ENCODE measurements around the gene DOCK3.

The DOCK3 gene

GRCh38 chr3:50652709-50653108 lies 22.0 kb upstream of the DOCK3 start:
- TF ChIP-seq ESRRG (CRISPR knock-in tag; IDR thresholded peaks at IDR 0.05), result no peak
- TF ChIP-seq ZNF8 (CRISPR knock-in tag; IDR thresholded peaks at IDR 0.05), result no peak
- TF ChIP-seq ZFP30 (CRISPR knock-in tag; IDR thresholded peaks at IDR 0.05), result no peak
- no peak for TF ChIP-seq ZNF70 (CRISPR knock-in tag; IDR thresholded peaks at IDR 0.05)
- no peak for TF ChIP-seq ZFP3 (CRISPR knock-in tag; IDR thresholded peaks at IDR 0.05)
- TF ChIP-seq SNAI2 (CRISPR knock-in tag; IDR thresholded peaks at IDR 0.05), result no peak
- TF ChIP-seq ISL1 (CRISPR knock-in tag; IDR thresholded peaks at IDR 0.05), result no peak
- TF ChIP-seq OSR1 (CRISPR knock-in tag; IDR thresholded peaks at IDR 0.05), result no peak
- no peak for TF ChIP-seq TSHZ2 (CRISPR knock-in tag; IDR thresholded peaks at IDR 0.05)
- no peak for TF ChIP-seq TOX (CRISPR knock-in tag; IDR thresholded peaks at IDR 0.05; ENCODE audit: borderline replicate concordance)
- no peak for TF ChIP-seq TCF4 (CRISPR knock-in tag; IDR thresholded peaks at IDR 0.05; ENCODE audit: borderline replicate concordance)
- ATAC-seq, result peak; percentile 60

GRCh38 chr3:50653937-50654595 lies 20.7 kb upstream of the DOCK3 start:
- ATAC-seq, result no peak
- TF ChIP-seq PPARA (CRISPR knock-in tag; IDR thresholded peaks at IDR 0.05; ENCODE audit: borderline replicate concordance) (no peak), CSDC2 (CRISPR knock-in tag; IDR thresholded peaks at IDR 0.05) (no peak), ZC3H10 (CRISPR knock-in tag; IDR thresholded peaks at IDR 0.05) (no peak), ZNF70 (CRISPR knock-in tag; IDR thresholded peaks at IDR 0.05) (no peak), GLIS3 (CRISPR knock-in tag; IDR thresholded peaks at IDR 0.05) (no peak), TOX (CRISPR knock-in tag; IDR thresholded peaks at IDR 0.05; ENCODE audit: borderline replicate concordance) (no peak), SNAI2 (CRISPR knock-in tag; IDR thresholded peaks at IDR 0.05) (no peak), CREB5 (CRISPR knock-in tag; IDR thresholded peaks at IDR 0.05; ENCODE audit: low read depth) (no peak), POU6F1 (CRISPR knock-in tag; IDR thresholded peaks at IDR 0.05; ENCODE audit: borderline replicate concordance, low read depth) (no peak)

- ATAC-seq, result no peak
- TF ChIP-seq ZFP30 (CRISPR knock-in tag; IDR thresholded peaks at IDR 0.05) (no peak), TCF4 (CRISPR knock-in tag; IDR thresholded peaks at IDR 0.05; ENCODE audit: borderline replicate concordance) (no peak), PATZ1 (CRISPR knock-in tag; IDR thresholded peaks at IDR 0.05; ENCODE audit: borderline replicate concordance) (no peak), GLIS3 (CRISPR knock-in tag; IDR thresholded peaks at IDR 0.05) (no peak), ESRRG (CRISPR knock-in tag; IDR thresholded peaks at IDR 0.05) (no peak), OSR1 (CRISPR knock-in tag; IDR thresholded peaks at IDR 0.05) (no peak), ISL1 (CRISPR knock-in tag; IDR thresholded peaks at IDR 0.05) (no peak), ZNF8 (CRISPR knock-in tag; IDR thresholded peaks at IDR 0.05) (no peak), TOX (CRISPR knock-in tag; IDR thresholded peaks at IDR 0.05; ENCODE audit: borderline replicate concordance) (no peak), PPARA (CRISPR knock-in tag; IDR thresholded peaks at IDR 0.05; ENCODE audit: borderline replicate concordance) (no peak), POU6F1 (CRISPR knock-in tag; IDR thresholded peaks at IDR 0.05; ENCODE audit: borderline replicate concordance, low read depth) (no peak), ZNF70 (CRISPR knock-in tag; IDR thresholded peaks at IDR 0.05) (no peak), CSRNP3 (CRISPR knock-in tag; IDR thresholded peaks at IDR 0.05) (no peak)
These were observed 19.5 kb upstream of the DOCK3 start for GRCh38 chr3:50655009-50655830.
